ENCODE measurements around the gene KIF12. TPM values are rescaled to one million over a fixed set of nuclear protein-coding genes. Genes with fewer than 3 reads are reported as not detected.

KIF12 gene
- total and polyA plus RNA-seq, 2 of the 8 experiments (the other 6 are each of a cell fraction or from before 2014, with no cell fraction given): 2.9 to 3.9 TPM

- CTCF ChIA-PET (ENCODE audit: partially characterized antibody): interaction anchor here (0.6 to 11.0 kb wide), 9 partner anchors 10 to 168 kb away, joined by 3 to 123 read pairs (median 4); partner anchors contain the start of gene COL27A1
- no peak overlapping the region for H3K56ac ChIP-seq (replicated peaks; ENCODE audit: insufficient read length, low read depth, low read length)
- no peak overlapping the region for H2AFZ ChIP-seq (ENCODE audit: low read length)
- TF ChIP-seq EGR1 (IDR thresholded peaks at IDR 0.05; ENCODE audit: borderline replicate concordance, low read depth, low read length): no peak
- TF ChIP-seq KDM1A (IDR thresholded peaks at IDR 0.05; ENCODE audit: borderline replicate concordance, low read length): no peak
- no peak for TF ChIP-seq SP2 (IDR thresholded peaks at IDR 0.05; ENCODE audit: low read length)
- TF ChIP-seq BCL11A (IDR thresholded peaks at IDR 0.05; ENCODE audit: low read depth in 2 of 2, low read length in 2 of 2): no peak
- TF ChIP-seq TEAD4 (IDR thresholded peaks at IDR 0.05; ENCODE audit: low read depth, low read length): no peak
- no peak for TF ChIP-seq GTF2F1 (IDR thresholded peaks at IDR 0.05; ENCODE audit: borderline replicate concordance, low read depth, low read length)
- TF ChIP-seq RAD21 (IDR thresholded peaks at IDR 0.05 in 1 of 2, conservative IDR thresholded peaks at IDR 0.05 in 1 of 2; ENCODE audit: low read depth in 2 of 2, low read length in 2 of 2): no peak
- no peak for TF ChIP-seq E2F6 (IDR thresholded peaks at IDR 0.05)
- TF ChIP-seq, protein P1, sequence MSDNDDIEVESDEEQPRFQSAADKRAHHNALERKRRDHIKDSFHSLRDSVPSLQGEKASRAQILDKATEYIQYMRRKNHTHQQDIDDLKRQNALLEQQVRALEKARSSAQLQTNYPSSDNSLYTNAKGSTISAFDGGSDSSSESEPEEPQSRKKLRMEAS (IDR thresholded peaks at IDR 0.05): no peak
- no peak for TF ChIP-seq MAFK (IDR thresholded peaks at IDR 0.05; ENCODE audit: low read depth, low read length)
- TF ChIP-seq KDM4A (IDR thresholded peaks at IDR 0.05; ENCODE audit: low read depth, low read length, severe bottlenecking): no peak
Measured at GRCh38 chr9:114122136-114123027, 23.3 kb upstream of the KIF12 start.

More at GRCh38 chr9:114122136-114123027, 23.3 kb upstream of the KIF12 start:
- no peak overlapping the region for H4K8ac ChIP-seq (ENCODE audit: extremely low read depth, insufficient read depth, low read length)
- 80% methylated on average over 9 of the region's 9 CpGs; no CpG with 5 or more reads in 1 of the 2 experiments for WGBS, 2 experiments (ENCODE audit: extremely low coverage in 1 of 2, insufficient coverage in 1 of 2, insufficient read length in 1 of 2, insufficient replicate concordance in 2 of 2, low coverage in 1 of 2, low lambda C conversion rate in 2 of 2, missing lambda C conversion rate in 1 of 2)
- H2AK5ac ChIP-seq (ENCODE audit: low read depth, low read length): no peak overlapping the region
- FAIRE-seq: no peak
- H3K4me1 ChIP-seq (replicated peaks in 1 of 4; ENCODE audit: control insufficient read depth in 3 of 4, insufficient read depth in 4 of 4, low read length in 3 of 4): peaks cover 0 to 7% (median 1%) of the 10 kb centered on the region in 4 experiments; a peak in 4 of 7 replicates
- H2BK15ac ChIP-seq (ENCODE audit: low read length): no peak overlapping the region
- POLR2A ChIA-PET (ENCODE audit: partially characterized antibody): no interaction called here
- H3K9me3 ChIP-seq (ENCODE audit: insufficient read depth in 2 of 2, low read depth in 1 of 2, low read length in 1 of 2): no peaks in the 10 kb centered on the region
- peaks cover 0 to 2% of the 10 kb centered on the region in 2 experiments for H4K20me1 ChIP-seq (replicated peaks in 1 of 2; ENCODE audit: control insufficient read depth in 1 of 2, insufficient read depth in 2 of 2, low read length in 2 of 2)
- no peak overlapping the region for H2BK120ac ChIP-seq (replicated peaks; ENCODE audit: low read depth, low read length)
- H3K4me3 ChIP-seq (ENCODE audit: extremely low read depth in 1 of 4, insufficient read depth in 2 of 4, low read depth in 3 of 4, low read length in 4 of 4): no peak overlapping the region
- 0 out of 7 replicates have a peak, but pooled peaks cover 0 to 3% (median 0%) of the 10 kb centered on the region in 4 experiments for H3K27me3 ChIP-seq (replicated peaks in 1 of 4; ENCODE audit: control insufficient read depth in 3 of 4, extremely low read depth in 1 of 4, insufficient read depth in 3 of 4, low read length in 3 of 4)
- H3K23ac ChIP-seq (ENCODE audit: insufficient read length): no peak overlapping the region
- H4K91ac ChIP-seq (replicated peaks; ENCODE audit: insufficient read length, low read length): no peak overlapping the region
- H3K14ac ChIP-seq (ENCODE audit: insufficient read length): no peak overlapping the region
- no peaks in the 10 kb centered on the region for H3K79me1 ChIP-seq (ENCODE audit: low read depth, low read length)
- no peaks in the 10 kb centered on the region for H3K36me3 ChIP-seq (ENCODE audit: control insufficient read depth in 2 of 4, insufficient read depth in 4 of 4, low read length in 3 of 4)
- DNase-seq (ENCODE audit: low read depth in 1 of 2, low spot score in 2 of 2): no peak
- no peak overlapping the region for H3K18ac ChIP-seq (ENCODE audit: extremely low read depth, low read length)
- H2BK5ac ChIP-seq (ENCODE audit: low read depth, low read length): no peak overlapping the region
- no peak overlapping the region for H4K5ac ChIP-seq (ENCODE audit: insufficient read length, low read depth, low read length)
- no peak overlapping the region for H3K27ac ChIP-seq (ENCODE audit: low read depth, low read length)
- peaks cover 3% of the 10 kb centered on the region; the same call in 1 of the 2 replicates for H3K23me2 ChIP-seq (ENCODE audit: low read depth, low read length)
- H3K4ac ChIP-seq (replicated peaks; ENCODE audit: insufficient read length, low read depth, low read length): no peak overlapping the region
- no peaks in the 10 kb centered on the region for H3K79me2 ChIP-seq (ENCODE audit: control insufficient read depth in 1 of 2, insufficient read depth in 2 of 2, low read length in 2 of 2)
- H3K4me2 ChIP-seq (ENCODE audit: insufficient read depth in 1 of 2, low read depth in 2 of 2, low read length in 2 of 2): no peak overlapping the region
- H2BK20ac ChIP-seq (ENCODE audit: low read length): no peak overlapping the region
- H2BK12ac ChIP-seq (ENCODE audit: low read depth, low read length): no peak overlapping the region
- no peak overlapping the region for H3K9ac ChIP-seq (replicated peaks in 1 of 4; ENCODE audit: extremely low read depth in 1 of 4, low read depth in 3 of 4, low read length in 3 of 4)

All from H1 (cell line).